ENCODE data around the gene GPX5. TPM values are rescaled to one million over a fixed set of nuclear protein-coding genes. Genes with fewer than 3 reads are reported as not detected.

GPX5 gene
- total RNA-seq, 2 donors from 2014 or later = not detected

DNA sequence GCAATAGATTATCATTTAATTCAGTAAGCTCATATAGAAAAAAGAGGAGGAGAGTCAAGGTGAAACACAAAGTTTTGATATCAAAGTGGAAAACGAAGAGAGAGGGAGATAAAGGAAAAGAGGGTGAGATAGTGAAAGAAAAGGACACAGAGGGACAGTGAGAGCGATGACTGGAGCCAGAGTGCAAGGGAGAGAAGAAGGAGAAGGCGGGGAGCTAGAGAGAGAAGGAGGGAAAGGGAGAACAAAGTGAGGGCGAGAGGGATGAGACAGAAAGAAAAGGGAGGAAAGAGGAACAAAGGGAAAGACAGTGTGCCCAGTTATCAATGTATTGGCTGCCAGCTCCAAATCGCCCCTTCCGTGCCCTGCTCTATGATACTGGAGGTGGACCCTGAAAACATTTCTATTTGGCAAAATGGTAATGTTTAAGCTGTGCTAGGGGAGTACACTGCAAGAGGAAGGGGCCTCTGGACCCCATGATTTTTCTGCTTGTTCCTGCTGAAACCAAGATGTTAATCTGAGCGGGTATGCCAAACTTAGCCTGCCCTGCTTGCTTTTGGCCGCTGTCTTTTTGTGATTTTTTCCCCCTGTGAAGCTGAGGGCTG is 27.8 kb downstream of the GPX5 start:
- H3K9me3 ChIP-seq (ENCODE audit: control insufficient read depth, low read length, poor library complexity, severe bottlenecking) = no peaks in the 10 kb centered on the region
- ATAC-seq = no peak
- H3K27me3 Mint-ChIP-seq = peaks cover 80% of the 10 kb centered on the region
- H3K4me1 Mint-ChIP-seq = peaks cover 2% of the 10 kb centered on the region
- H3K27ac Mint-ChIP-seq = no peak overlapping the region
- no peak for DNase-seq
- no peak overlapping the region for H3K4me3 Mint-ChIP-seq
- peaks cover 4% of the 10 kb centered on the region for H3K36me3 Mint-ChIP-seq (ENCODE audit: low read depth)

GRCh38 chr6:28553986-28554881 is 28.6 kb downstream of the GPX5 start:
- H3K27ac Mint-ChIP-seq = no peak overlapping the region
- peaks cover 2% of the 10 kb centered on the region for H3K4me1 Mint-ChIP-seq
- peaks cover 4% of the 10 kb centered on the region for H3K36me3 Mint-ChIP-seq (ENCODE audit: low read depth)
- H3K9me3 ChIP-seq (ENCODE audit: control insufficient read depth, low read length, poor library complexity, severe bottlenecking) = no peaks in the 10 kb centered on the region
- H3K4me3 Mint-ChIP-seq = no peak overlapping the region
- peaks cover 77% of the 10 kb centered on the region for H3K27me3 Mint-ChIP-seq
- ATAC-seq (no peak), DNase-seq (no peak)

DNA sequence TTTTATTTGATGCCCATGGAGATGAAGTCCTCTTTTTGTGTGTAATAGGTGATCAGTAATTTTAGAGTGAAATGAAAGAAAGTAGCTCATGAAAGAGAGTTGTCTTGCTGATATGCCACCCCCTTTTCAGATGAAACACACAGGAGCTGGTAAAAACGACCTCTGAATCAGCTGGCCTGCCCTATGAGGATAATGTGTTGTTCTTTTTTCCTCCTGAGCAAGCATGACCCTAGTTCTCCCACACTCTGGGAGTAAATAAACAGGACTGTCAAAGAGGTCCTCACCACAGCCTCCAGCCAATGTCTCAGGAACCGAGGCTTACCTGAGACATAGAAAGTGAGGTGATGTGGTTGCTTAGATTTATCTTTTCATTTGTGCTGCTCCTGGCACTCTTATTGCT is 29.5 kb downstream of the GPX5 start:
- ATAC-seq = no peak
- Mint-ChIP-seq H3K4me1 (peaks cover 2% of the 10 kb centered on the region), H3K4me3 (no peak overlapping the region), H3K27me3 (peaks cover 77% of the 10 kb centered on the region), H3K27ac (no peak overlapping the region), H3K36me3 (ENCODE audit: low read depth) (peaks cover 4% of the 10 kb centered on the region)
- no peaks in the 10 kb centered on the region for H3K9me3 ChIP-seq (ENCODE audit: control insufficient read depth, low read length, poor library complexity, severe bottlenecking)
- DNase-seq = no peak

- DNase-seq (no peak), ATAC-seq (no peak)
- H3K9me3 ChIP-seq (ENCODE audit: control insufficient read depth, low read length, poor library complexity, severe bottlenecking) = no peaks in the 10 kb centered on the region
- Mint-ChIP-seq H3K4me3 (no peak overlapping the region), H3K27me3 (peaks cover 67% of the 10 kb centered on the region), H3K4me1 (peaks cover 4% of the 10 kb centered on the region), H3K36me3 (ENCODE audit: low read depth) (peaks cover 4% of the 10 kb centered on the region), H3K27ac (no peak overlapping the region)
These were observed 32.9 kb downstream of the GPX5 start for GRCh38 chr6:28558629-28559028.

DNA sequence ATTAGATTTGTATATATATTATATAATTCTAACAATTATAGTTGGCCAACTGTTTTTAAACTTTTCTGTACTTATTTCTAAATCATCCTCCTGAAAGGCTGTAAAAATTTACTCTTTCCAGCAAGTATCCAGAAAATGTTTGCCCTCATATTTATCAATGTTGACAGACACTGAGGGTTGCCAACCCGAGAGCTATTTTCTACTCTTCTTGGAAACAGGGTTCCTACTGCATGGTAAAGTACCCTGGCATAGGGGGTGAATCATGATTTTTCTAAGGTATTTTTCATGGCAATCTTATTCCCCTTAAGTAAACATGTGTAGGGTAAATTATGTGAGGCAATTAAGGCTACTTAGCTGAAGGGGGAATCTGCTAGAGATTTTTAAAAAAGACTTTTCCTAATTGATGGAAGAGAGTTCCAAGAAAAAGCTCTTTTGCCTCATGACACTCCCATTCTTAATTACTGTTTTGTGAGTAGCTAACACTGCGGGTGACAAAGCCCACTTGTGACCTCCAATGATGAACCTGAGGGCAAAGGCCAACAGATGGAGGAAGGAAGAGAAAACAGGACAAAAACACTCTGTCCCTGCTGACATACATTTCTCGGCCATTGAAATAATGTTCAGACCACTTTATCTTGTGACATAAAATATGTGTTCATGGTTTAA is 37.9 kb downstream of the GPX5 start:
- Mint-ChIP-seq H3K27me3 (peaks cover 67% of the 10 kb centered on the region), H3K36me3 (ENCODE audit: low read depth) (peaks cover 7% of the 10 kb centered on the region), H3K4me1 (peaks cover 4% of the 10 kb centered on the region), H3K4me3 (no peak overlapping the region), H3K27ac (no peak overlapping the region)
- no peak for ATAC-seq
- no peaks in the 10 kb centered on the region for H3K9me3 ChIP-seq (ENCODE audit: control insufficient read depth, low read length, poor library complexity, severe bottlenecking)
- no peak for DNase-seq

GRCh38 chr6:28565823-28566526 is 40.3 kb downstream of the GPX5 start:
- peaks cover 7% of the 10 kb centered on the region for H3K36me3 Mint-ChIP-seq (ENCODE audit: low read depth)
- peaks cover 67% of the 10 kb centered on the region for H3K27me3 Mint-ChIP-seq
- DNase-seq (no peak), ATAC-seq (no peak)
- no peaks in the 10 kb centered on the region for H3K9me3 ChIP-seq (ENCODE audit: control insufficient read depth, low read length, poor library complexity, severe bottlenecking)
- H3K4me3 Mint-ChIP-seq = no peak overlapping the region
- H3K27ac Mint-ChIP-seq = no peak overlapping the region
- peaks cover 4% of the 10 kb centered on the region for H3K4me1 Mint-ChIP-seq

DNA sequence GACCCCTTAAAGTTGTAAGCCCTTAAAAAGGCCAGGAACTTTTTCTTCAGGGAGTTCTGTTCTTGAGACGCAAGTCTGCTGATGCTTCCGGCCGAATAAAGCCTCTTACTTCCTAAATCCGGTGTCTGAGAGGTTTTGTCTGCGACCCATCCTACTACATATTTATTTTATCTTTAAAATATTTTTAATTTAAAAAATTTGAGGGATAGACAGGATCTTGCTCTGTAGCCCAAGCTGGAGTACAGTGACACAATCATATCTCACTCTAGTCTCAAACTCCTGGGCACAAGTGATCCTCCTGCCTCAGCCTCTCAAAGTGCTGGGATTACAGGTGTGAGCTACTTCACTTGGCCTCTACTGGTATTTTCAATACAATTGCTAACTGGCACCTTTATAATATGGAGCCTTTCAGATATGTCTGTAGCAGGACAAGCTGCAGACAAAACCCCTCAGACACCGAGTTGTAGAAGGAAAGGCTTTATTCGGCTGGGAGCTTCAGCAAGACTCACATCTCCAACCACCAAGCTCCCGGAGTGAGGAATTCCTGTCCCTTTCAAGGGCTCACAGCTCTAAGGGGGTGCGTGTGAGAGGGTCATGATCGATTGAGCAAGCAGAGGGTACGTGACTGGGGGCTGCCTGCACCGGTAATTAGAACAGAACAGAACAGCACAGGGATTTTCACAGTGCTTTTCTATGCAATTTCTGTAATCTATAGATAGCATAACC is 41.0 kb downstream of the GPX5 start:
- peaks cover 2% of the 10 kb centered on the region for H3K4me1 Mint-ChIP-seq
- no peak overlapping the region for H3K4me3 Mint-ChIP-seq
- peaks cover 7% of the 10 kb centered on the region for H3K36me3 Mint-ChIP-seq (ENCODE audit: low read depth)
- DNase-seq (no peak), ATAC-seq (no peak)
- H3K27ac Mint-ChIP-seq = no peak overlapping the region
- no peaks in the 10 kb centered on the region for H3K9me3 ChIP-seq (ENCODE audit: control insufficient read depth, low read length, poor library complexity, severe bottlenecking)
- peaks cover 67% of the 10 kb centered on the region for H3K27me3 Mint-ChIP-seq

DNA sequence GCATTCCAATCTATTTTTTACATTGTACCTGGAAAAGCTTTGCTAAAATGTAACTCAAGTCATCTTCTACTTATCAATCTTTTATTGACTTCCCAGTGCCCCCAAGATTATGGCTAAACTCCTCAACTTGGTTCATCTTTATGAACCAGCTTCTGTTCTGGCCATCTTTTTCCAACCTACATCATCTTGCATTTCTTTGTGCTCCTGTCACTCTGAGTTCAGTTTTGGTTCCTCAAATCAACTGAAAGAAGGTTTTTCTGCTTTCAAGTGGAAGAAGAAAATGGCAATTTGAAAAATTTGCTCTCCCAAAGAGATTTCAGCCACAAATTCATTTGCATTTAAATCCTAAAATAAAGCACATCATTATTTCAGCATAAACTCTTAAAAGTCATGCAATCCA is 41.8 kb downstream of the GPX5 start:
- DNase-seq (no peak), ATAC-seq (no peak)
- no peaks in the 10 kb centered on the region for H3K4me1 Mint-ChIP-seq
- H3K9me3 ChIP-seq (ENCODE audit: control insufficient read depth, low read length, poor library complexity, severe bottlenecking) = no peaks in the 10 kb centered on the region
- H3K27me3 Mint-ChIP-seq = peaks cover 69% of the 10 kb centered on the region
- peaks cover 7% of the 10 kb centered on the region for H3K36me3 Mint-ChIP-seq (ENCODE audit: low read depth)
- H3K27ac Mint-ChIP-seq = no peak overlapping the region
- H3K4me3 Mint-ChIP-seq = no peak overlapping the region

GRCh38 chr6:28568515-28569108 is 42.9 kb downstream of the GPX5 start:
- Mint-ChIP-seq H3K27ac (no peak overlapping the region), H3K27me3 (peaks cover 73% of the 10 kb centered on the region), H3K4me3 (no peak overlapping the region), H3K36me3 (ENCODE audit: low read depth) (peaks cover 7% of the 10 kb centered on the region), H3K4me1 (no peaks in the 10 kb centered on the region)
- DNase-seq = no peak
- no peaks in the 10 kb centered on the region for H3K9me3 ChIP-seq (ENCODE audit: control insufficient read depth, low read length, poor library complexity, severe bottlenecking)
- no peak for ATAC-seq

DNA sequence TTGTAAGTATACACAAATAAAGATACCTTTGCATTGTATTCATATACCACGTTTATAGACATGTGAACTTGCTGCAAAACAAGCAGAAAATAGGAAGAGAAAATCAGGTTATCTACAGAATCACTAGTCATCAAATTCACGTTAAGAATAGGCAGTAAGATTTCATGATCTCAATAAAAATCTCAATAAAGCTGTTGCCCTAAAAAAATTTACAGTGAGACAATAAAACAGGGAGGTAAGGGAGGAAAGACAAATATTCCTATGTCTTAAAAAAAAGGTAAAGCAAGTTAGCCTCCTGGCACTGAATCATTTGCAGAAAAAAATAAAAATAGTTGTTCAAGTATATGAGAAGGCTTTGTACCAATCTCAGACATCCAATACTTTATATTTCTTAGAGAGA is 44.1 kb downstream of the GPX5 start:
- no peak for DNase-seq
- Mint-ChIP-seq H3K27ac (no peak overlapping the region), H3K4me3 (no peak overlapping the region), H3K36me3 (ENCODE audit: low read depth) (peaks cover 7% of the 10 kb centered on the region), H3K27me3 (peaks cover 67% of the 10 kb centered on the region), H3K4me1 (no peaks in the 10 kb centered on the region)
- H3K9me3 ChIP-seq (ENCODE audit: control insufficient read depth, low read length, poor library complexity, severe bottlenecking) = no peaks in the 10 kb centered on the region
- no peak for ATAC-seq

GRCh38 chr6:28580475-28580874 is 54.8 kb downstream of the GPX5 start:
- H3K36me3 Mint-ChIP-seq (ENCODE audit: low read depth) = peaks cover 2% of the 10 kb centered on the region
- H3K4me1 Mint-ChIP-seq = no peaks in the 10 kb centered on the region
- ATAC-seq (no peak), DNase-seq (no peak)
- H3K9me3 ChIP-seq (ENCODE audit: control insufficient read depth, low read length, poor library complexity, severe bottlenecking) = no peaks in the 10 kb centered on the region
- no peak overlapping the region for H3K27ac Mint-ChIP-seq
- no peak overlapping the region for H3K4me3 Mint-ChIP-seq
- peaks cover 54% of the 10 kb centered on the region for H3K27me3 Mint-ChIP-seq

GRCh38 chr6:28583463-28583862 is 57.8 kb downstream of the GPX5 start:
- Mint-ChIP-seq H3K4me3 (no peak overlapping the region), H3K27ac (no peak overlapping the region), H3K27me3 (peaks cover 69% of the 10 kb centered on the region)

More at GRCh38 chr6:28583463-28583862, 57.8 kb downstream of the GPX5 start:
- H3K36me3 Mint-ChIP-seq (ENCODE audit: low read depth) = peaks cover 7% of the 10 kb centered on the region
- peaks cover 9% of the 10 kb centered on the region for H3K4me1 Mint-ChIP-seq
- DNase-seq (no peak), ATAC-seq (no peak)
- H3K9me3 ChIP-seq (ENCODE audit: control insufficient read depth, low read length, poor library complexity, severe bottlenecking) = peaks cover 5% of the 10 kb centered on the region

Data from T-helper 17 cell (primary cell).